HFFc6 (cell line): ENCODE data around the gene GTF2E1. TPM values are rescaled to one million over a fixed set of nuclear protein-coding genes. Genes with fewer than 3 reads are reported as not detected.

Experiments
- DNase-seq: peaks from one replicate; pipeline ENCODE4 v3.0.0-alpha.2; 2018
- H3K27ac Mint-ChIP-seq: 2 replicates; pipeline ENCODE4 v1.8.0; 2020; ENCODE audit warnings: mild to moderate bottlenecking, mixed read lengths
- H3K27me3 Mint-ChIP-seq: 2 replicates; pipeline ENCODE4 v1.8.0; 2021; ENCODE audit warnings: mild to moderate bottlenecking, moderate library complexity, mixed read lengths; ENCODE audit not compliant: insufficient read depth
- H3K36me3 Mint-ChIP-seq: 2 replicates; pipeline ENCODE4 v1.8.0; 2021; ENCODE audit warnings: low read depth, mixed read lengths
- H3K4me1 Mint-ChIP-seq: 2 replicates; pipeline ENCODE4 v1.8.0; 2020; ENCODE audit warnings: low read depth, mixed read lengths
- H3K4me3 Mint-ChIP-seq: 2 replicates; pipeline ENCODE4 v1.8.0; 2020; ENCODE audit warnings: mild to moderate bottlenecking, moderate library complexity, mixed read lengths
- H3K9me3 Mint-ChIP-seq: 2 replicates; pipeline ENCODE4 v1.8.0; 2020; ENCODE audit warnings: mild to moderate bottlenecking, mixed read lengths
- long read RNA-seq: library from polyadenylated mRNA; unstranded; transcript quantifications from one replicate; pipeline ENCODE4 v2.0.0, GENCODE V29; 2019
- total RNA-seq, 6 experiments: library from RNA; stranded (reverse); fragmentation: NEBNext Ultra II Directional; extraction: Animal tissue kit (Norgen Biotek cat#: 25700); gene quantifications; 2 replicates in 1 of 6; 3 replicates in 5 of 6; pipeline ENCODE4 v1.2.3, GENCODE V29; 2021
- TF ChIP-seq, protein P1 (sequence below): fragments of 200-600 bp; sonication (generic); IDR thresholded peaks from 2 replicates; pipeline ENCODE4 v1.5.0; 2021; ENCODE audit warnings: antibody characterized with exemption, mild to moderate bottlenecking

Gene GTF2E1
- 10 to 100 TPM; 28.6 to 35.7 (median 29.9) TPM for total RNA-seq
- long read RNA-seq, transcript GTF2E1-201 (5 exons, 3,012 nt) = major isoform, 16 of 27 reads
- long read RNA-seq, partial matches to known transcripts = 2 of 27 reads
- long read RNA-seq, other reads (novel, unspliced or antisense) = 7 of 27 reads

DNA sequence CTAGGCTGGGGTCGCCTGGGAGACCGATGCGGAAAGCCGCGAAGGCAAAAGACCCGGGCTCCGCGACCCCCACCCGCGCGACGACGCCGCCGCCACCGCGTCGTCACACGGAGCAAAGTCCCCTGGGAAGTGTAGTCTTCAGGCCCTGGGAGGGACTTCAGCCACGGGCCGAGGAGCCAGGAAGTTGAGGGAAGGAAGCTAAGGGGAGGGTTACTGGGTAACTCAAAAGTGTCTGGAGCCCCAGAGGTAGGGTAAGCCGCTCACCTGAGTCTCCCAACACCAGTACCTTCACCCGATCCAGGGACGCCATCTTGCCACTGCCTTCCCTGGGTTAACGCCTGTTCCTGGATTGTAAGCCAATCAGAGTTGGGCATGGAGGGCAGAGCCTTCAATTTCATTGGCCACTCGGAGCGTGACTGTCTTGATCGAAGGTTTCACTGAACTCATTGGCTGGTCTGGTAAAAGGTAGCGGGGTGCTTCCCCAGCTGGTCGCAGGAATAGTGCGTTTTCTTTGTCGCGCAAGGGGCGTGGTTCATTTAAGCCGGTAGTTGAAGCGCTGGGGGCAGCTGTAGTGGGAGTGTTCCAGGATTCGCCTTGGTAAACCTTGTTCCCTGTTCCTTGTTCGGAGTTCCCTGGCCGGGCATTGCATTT lies at the start of gene GTF2E1, which contains the start of gene RABL3:
Gene GTF2E1 (plus strand): TSS at position 547 of the 651 bp plus-strand sequence. CDS start 7,809 bp downstream, outside the sequence.
Gene RABL3 (minus strand): TSS at position 319 of the 651 bp plus-strand sequence. CDS start 9 bp downstream, at position 310.
- H3K36me3 Mint-ChIP-seq = peaks cover 52% of the 10 kb centered on the region
- TF ChIP-seq, protein P1, sequence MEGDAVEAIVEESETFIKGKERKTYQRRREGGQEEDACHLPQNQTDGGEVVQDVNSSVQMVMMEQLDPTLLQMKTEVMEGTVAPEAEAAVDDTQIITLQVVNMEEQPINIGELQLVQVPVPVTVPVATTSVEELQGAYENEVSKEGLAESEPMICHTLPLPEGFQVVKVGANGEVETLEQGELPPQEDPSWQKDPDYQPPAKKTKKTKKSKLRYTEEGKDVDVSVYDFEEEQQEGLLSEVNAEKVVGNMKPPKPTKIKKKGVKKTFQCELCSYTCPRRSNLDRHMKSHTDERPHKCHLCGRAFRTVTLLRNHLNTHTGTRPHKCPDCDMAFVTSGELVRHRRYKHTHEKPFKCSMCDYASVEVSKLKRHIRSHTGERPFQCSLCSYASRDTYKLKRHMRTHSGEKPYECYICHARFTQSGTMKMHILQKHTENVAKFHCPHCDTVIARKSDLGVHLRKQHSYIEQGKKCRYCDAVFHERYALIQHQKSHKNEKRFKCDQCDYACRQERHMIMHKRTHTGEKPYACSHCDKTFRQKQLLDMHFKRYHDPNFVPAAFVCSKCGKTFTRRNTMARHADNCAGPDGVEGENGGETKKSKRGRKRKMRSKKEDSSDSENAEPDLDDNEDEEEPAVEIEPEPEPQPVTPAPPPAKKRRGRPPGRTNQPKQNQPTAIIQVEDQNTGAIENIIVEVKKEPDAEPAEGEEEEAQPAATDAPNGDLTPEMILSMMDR = no peak
- peaks cover 8% of the 10 kb centered on the region for H3K9me3 Mint-ChIP-seq
- peak within 1 kb of the TSS; percentile 85 for H3K27ac Mint-ChIP-seq
- DNase-seq = peak; percentile 100
- peak within 1 kb of the TSS; percentile 91 for H3K4me3 Mint-ChIP-seq
- no peaks in the 10 kb centered on the region; the same call in 1 of the 2 replicates for H3K27me3 Mint-ChIP-seq
- H3K4me1 Mint-ChIP-seq = peaks cover 39% of the 10 kb centered on the region

DNA sequence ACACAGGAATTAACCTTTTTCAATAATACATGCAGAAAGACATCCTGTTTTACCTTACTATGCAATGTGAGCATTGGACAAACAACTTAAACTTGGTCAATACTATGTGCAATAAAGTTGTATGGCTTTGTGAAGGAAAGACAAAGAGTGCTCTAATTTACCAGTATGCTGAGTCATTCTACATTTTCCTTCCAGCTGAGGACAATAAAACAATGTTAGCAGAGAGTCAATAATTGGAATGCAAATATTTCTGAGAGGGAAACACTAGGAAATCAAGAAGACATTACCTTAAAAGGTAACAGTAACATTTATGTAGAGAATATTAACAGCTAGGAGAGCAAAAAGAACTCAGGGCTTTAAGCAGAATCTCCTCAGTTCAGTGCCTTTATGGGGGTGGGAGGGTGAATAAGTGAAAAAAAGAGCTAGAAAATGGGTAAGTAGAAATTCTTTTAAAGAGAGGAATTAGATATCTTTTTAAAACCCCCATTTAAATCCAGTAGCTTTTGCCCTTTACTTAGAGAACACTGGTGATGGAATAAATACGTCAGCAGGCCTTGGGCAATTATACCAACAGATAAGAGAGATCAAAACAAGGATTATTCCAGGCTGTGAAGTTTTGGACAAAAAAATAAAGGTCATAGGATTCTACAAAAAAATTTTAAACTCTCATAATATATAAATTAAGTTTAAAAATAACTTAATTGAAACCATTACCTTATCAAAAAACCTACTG lies 48.9 kb upstream of the GTF2E1 start:
- H3K27me3 Mint-ChIP-seq = no peaks in the 10 kb centered on the region
- peak overlapping the region; percentile 87 for H3K27ac Mint-ChIP-seq
- H3K4me3 Mint-ChIP-seq = peak overlapping the region; percentile 1
- peaks cover 35% of the 10 kb centered on the region for H3K36me3 Mint-ChIP-seq
- TF ChIP-seq, protein P1 = no peak
- peaks cover 46% of the 10 kb centered on the region for H3K4me1 Mint-ChIP-seq
- H3K9me3 Mint-ChIP-seq = no peaks in the 10 kb centered on the region
- peak; percentile 52 for DNase-seq

DNA sequence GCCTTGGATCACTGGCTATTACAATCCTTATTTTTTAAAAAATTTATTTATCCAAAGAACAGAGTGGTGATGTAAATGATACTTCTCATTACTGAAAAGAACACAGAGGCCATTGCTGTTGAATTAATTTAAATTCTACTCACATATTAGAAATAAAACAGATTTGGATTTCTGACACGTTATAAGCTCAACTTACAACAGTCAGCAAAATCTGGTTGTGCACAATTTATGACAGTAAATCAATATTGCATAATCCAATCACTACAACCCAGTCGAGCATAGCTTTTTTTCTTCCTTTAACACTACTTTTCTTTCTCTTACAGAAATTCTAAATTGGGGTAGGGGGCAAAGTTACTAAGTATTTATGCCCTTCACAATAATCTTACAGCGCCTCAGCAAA lies 43.2 kb upstream of the GTF2E1 start:
- Mint-ChIP-seq H3K4me3 (no peak overlapping the region), H3K36me3 (peaks cover 45% of the 10 kb centered on the region), H3K27ac (no peak overlapping the region), H3K27me3 (no peaks in the 10 kb centered on the region), H3K4me1 (peaks cover 2% of the 10 kb centered on the region), H3K9me3 (peaks cover 14% of the 10 kb centered on the region)
- TF ChIP-seq, protein P1 = no peak
- DNase-seq = no peak

DNA sequence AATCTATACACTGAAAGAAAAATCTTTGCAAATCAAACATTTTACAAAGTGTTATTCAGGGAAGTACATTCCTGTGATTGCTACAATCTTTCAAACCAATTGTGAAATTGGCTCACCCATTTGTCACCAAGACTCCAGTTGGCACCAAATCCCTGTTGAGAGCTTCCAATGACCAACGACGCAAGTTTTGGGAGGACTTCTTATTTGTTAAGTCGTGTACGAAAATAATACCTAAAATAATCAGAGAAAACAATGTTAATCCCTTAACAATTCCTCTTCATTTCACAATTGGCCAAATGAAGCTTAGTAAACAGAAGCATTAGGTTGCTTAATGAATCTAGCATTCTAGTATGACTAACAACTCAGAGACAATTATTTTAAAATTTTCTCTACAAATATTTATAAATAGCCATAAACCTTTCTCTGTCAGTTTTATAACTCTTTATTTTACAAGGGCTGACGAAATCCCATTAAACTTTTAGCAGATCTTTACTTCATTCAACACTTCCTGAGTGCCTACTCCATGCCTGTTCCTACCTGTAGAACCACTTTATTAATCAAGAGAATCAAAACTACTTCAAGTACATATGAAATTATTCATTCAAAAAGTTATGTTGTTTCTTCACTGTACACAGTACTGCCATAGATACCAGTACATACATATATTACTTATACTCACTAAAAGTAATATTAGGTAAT lies 36.5 kb upstream of the GTF2E1 start:
- no peak overlapping the region; the same call in 1 of the 2 replicates for H3K27ac Mint-ChIP-seq
- DNase-seq = no peak
- peaks cover 14% of the 10 kb centered on the region for H3K9me3 Mint-ChIP-seq
- H3K36me3 Mint-ChIP-seq = peaks cover 34% of the 10 kb centered on the region
- no peak overlapping the region for H3K4me3 Mint-ChIP-seq
- no peaks in the 10 kb centered on the region for H3K27me3 Mint-ChIP-seq
- peaks cover 10% of the 10 kb centered on the region for H3K4me1 Mint-ChIP-seq
- TF ChIP-seq, protein P1 = no peak

DNA sequence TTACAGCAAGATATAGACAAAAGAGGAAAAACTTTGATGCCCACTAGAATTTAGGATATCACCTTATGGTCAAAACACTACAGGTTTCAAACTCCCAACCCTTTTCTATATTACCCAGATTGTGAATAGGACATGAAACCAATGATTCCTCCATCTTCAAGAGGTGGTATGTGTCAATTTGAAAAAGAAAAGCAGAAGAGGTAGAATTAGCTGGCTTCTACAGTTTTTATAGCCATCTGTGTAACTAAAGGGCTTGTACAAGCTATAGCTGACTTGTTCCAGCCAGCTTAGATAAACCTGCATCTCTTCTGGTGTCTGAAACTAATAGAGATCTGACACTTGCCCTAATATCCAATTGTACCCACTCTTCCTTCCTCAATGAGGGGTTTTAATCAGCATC lies 35.6 kb upstream of the GTF2E1 start:
- Mint-ChIP-seq H3K27ac (no peak overlapping the region), H3K36me3 (peaks cover 31% of the 10 kb centered on the region), H3K4me3 (no peak overlapping the region), H3K27me3 (no peaks in the 10 kb centered on the region), H3K4me1 (peaks cover 10% of the 10 kb centered on the region), H3K9me3 (peaks cover 14% of the 10 kb centered on the region)
- TF ChIP-seq, protein P1 = no peak
- DNase-seq = no peak
